ENCODE measurements around the gene CAPZB.

- no peak for TF ChIP-seq CTCF (IDR thresholded peaks at IDR 0.05)
- TF ChIP-seq POLR2A (IDR thresholded peaks at IDR 0.05): no peak
- no peak for TF ChIP-seq EP300 (IDR thresholded peaks at IDR 0.05; ENCODE audit: low read depth)
- TF ChIP-seq POLR2AphosphoS5 (IDR thresholded peaks at IDR 0.05): no peak
Measured at GRCh38 chr1:19472174-19472573, 13.2 kb downstream of the CAPZB start.

Data from transverse colon (tissue), 4 donors.